Peyer's patch (tissue), 4 donors: ENCODE data around the gene IRF3.

Experiments used
- CTCF ChIP-seq, 6 experiments: fragments of 450-650 bp in 4 of 6; fragments of 200-600 bp in 2 of 6; sonication (generic) in 1 of 6; IDR thresholded peaks; one replicate each; pipeline ENCODE4 v1.5.1; 2017 to 2019; ENCODE audit warnings: antibody characterized with exemption in 6 of 6, mild to moderate bottlenecking in 3 of 6, moderate library complexity in 1 of 6
- POLR2A ChIP-seq, 2 donors: fragments of 450-650 bp; IDR thresholded peaks; one replicate each; pipeline ENCODE4 v1.5.1; 2017; ENCODE audit warnings: antibody characterized with exemption in 2 of 2, mild to moderate bottlenecking in 2 of 2, moderate library complexity in 2 of 2

- TF ChIP-seq POLR2A (IDR thresholded peaks at IDR 0.05) (no peak), CTCF (IDR thresholded peaks at IDR 0.05) (no peak)
These were observed 30.0 kb downstream of the IRF3 start for GRCh38 chr19:49635530-49636232.
